Measurements from ENCODE around the gene ATP8A2. TPM values are rescaled to one million over a fixed set of nuclear protein-coding genes. Genes with fewer than 3 reads are reported as not detected.

The ATP8A2 gene
- total RNA-seq, 6 experiments from 2014 or later: not detected

GRCh38 chr13:26017196-26017921 is 645.6 kb downstream of the ATP8A2 start:
- DNase-seq: no peak

GRCh38 chr13:26017932-26018665 is 646.3 kb downstream of the ATP8A2 start:
- DNase-seq (no peak), ATAC-seq (peak in 1 of 4 donors; percentile 8)
- Histone ChIP-seq H3K36me3 (no peaks in the 10 kb centered on the region), H3K27me3 (no peaks in the 10 kb centered on the region), H3K4me3 (no peak overlapping the region), H3K4me1 (no peaks in the 10 kb centered on the region), H3K27ac (no peak overlapping the region), H3K9me3 (no peaks in the 10 kb centered on the region)
- TF ChIP-seq POLR2A (IDR thresholded peaks at IDR 0.05) (no peak), CTCF (IDR thresholded peaks at IDR 0.05) (no peak)
- 53% methylated on average over 6 of the region's 6 CpGs for WGBS (ENCODE audit: insufficient coverage, low coverage, low lambda C conversion rate, missing lambda C conversion rate)
- intact Hi-C loops (cut with DNase I): no loop called here

More at GRCh38 chr13:26017196-26017921, 645.6 kb downstream of the ATP8A2 start:
- H3K9me3 ChIP-seq: no peaks in the 10 kb centered on the region
- H3K4me1 ChIP-seq: no peaks in the 10 kb centered on the region
- no peaks in the 10 kb centered on the region for H3K27me3 ChIP-seq
- ATAC-seq: peak in 1 of 4 donors; percentile 10
- 57% methylated on average over 5 of the region's 9 CpGs for WGBS (ENCODE audit: insufficient coverage, low coverage, low lambda C conversion rate, missing lambda C conversion rate)
- H3K36me3 ChIP-seq: no peaks in the 10 kb centered on the region
- no peak overlapping the region for H3K4me3 ChIP-seq
- intact Hi-C loops (cut with DNase I): no loop called here
- TF ChIP-seq CTCF (IDR thresholded peaks at IDR 0.05): no peak
- no peak for TF ChIP-seq POLR2A (IDR thresholded peaks at IDR 0.05)
- no peak overlapping the region for H3K27ac ChIP-seq

- Histone ChIP-seq H3K36me3 (no peaks in the 10 kb centered on the region), H3K4me3 (no peak overlapping the region), H3K27me3 (no peaks in the 10 kb centered on the region), H3K4me1 (no peaks in the 10 kb centered on the region), H3K9me3 (no peaks in the 10 kb centered on the region), H3K27ac (no peak overlapping the region)
- TF ChIP-seq POLR2A (IDR thresholded peaks at IDR 0.05) (no peak), CTCF (IDR thresholded peaks at IDR 0.05) (no peak)
- intact Hi-C loops (cut with DNase I): no loop called here
- WGBS (ENCODE audit: insufficient coverage, low coverage, low lambda C conversion rate, missing lambda C conversion rate): 70% methylated on average over 3 of the region's 7 CpGs
- DNase-seq (no peak), ATAC-seq (no peak)
These were observed 647.5 kb downstream of the ATP8A2 start for GRCh38 chr13:26019251-26019650.

- 57% methylated on average over 17 of the region's 22 CpGs for WGBS (ENCODE audit: insufficient coverage, low coverage, low lambda C conversion rate, missing lambda C conversion rate)
- DNase-seq (no peak), ATAC-seq (no peak)
- intact Hi-C loops (cut with DNase I): no loop called here
- H3K36me3 ChIP-seq: no peaks in the 10 kb centered on the region
- H3K27ac ChIP-seq: no peak overlapping the region
- no peak for TF ChIP-seq CTCF (IDR thresholded peaks at IDR 0.05)
- TF ChIP-seq POLR2A (IDR thresholded peaks at IDR 0.05): no peak
- H3K4me3 ChIP-seq: no peak overlapping the region
- no peaks in the 10 kb centered on the region for H3K4me1 ChIP-seq
- no peaks in the 10 kb centered on the region for H3K9me3 ChIP-seq
- H3K27me3 ChIP-seq: no peaks in the 10 kb centered on the region
These were observed 648.4 kb downstream of the ATP8A2 start for GRCh38 chr13:26019881-26020870.

Measured in right lobe of liver (tissue), 6 donors.